Measurements from ENCODE around the gene SYTL1. TPM values are rescaled to one million over a fixed set of nuclear protein-coding genes. Genes with fewer than 3 reads are reported as not detected.

SYTL1 gene
- total RNA-seq, 4 donors from 2014 or later = 12.4 to 23.9 (median 18.4) TPM

DNA sequence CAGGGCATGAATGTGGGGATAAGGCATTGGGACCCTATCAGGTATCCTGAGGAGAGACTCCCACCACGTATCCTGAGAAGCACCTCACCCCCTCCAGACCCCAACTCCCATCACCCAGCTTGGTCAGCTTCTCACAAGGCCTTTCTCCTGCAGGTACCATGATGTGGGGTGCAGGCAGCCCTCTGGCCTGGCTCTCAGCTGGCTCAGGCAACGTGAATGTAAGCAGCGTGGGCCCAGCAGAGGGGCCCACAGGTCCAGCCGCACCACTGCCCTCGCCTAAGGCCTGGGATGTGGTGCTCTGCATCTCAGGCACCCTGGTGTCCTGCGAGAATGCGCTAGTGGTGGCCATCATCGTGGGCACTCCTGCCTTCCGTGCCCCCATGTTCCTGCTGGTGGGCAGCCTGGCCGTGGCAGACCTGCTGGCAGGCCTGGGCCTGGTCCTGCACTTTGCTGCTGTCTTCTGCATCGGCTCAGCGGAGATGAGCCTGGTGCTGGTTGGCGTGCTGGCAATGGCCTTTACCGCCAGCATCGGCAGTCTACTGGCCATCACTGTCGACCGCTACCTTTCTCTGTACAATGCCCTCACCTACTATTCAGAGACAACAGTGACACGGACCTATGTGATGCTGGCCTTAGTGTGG is 51.9 kb downstream of the SYTL1 start:
- H3K4me3 ChIP-seq (replicated peaks in 1 of 3) = no peak overlapping the region
- 93 to 96% methylated on average over 9 to 18 of the region's 18 CpGs for WGBS, 2 donors
- intact Hi-C loops (cut with DNase I) = loop anchor here (5.0 to 10.0 kb wide), 3 partner anchors 36 to 289 kb away; no protein-coding TSS in a partner anchor
- peaks cover 19 to 23% of the 10 kb centered on the region in 2 donors for H3K4me1 ChIP-seq
- no peaks in the 10 kb centered on the region for H3K36me3 ChIP-seq
- H3K9me3 ChIP-seq = no peaks in the 10 kb centered on the region
- TF ChIP-seq CTCF (IDR thresholded peaks at IDR 0.05) = no peak
- TF ChIP-seq POLR2A (IDR thresholded peaks at IDR 0.05) = no peak
- H3K27ac ChIP-seq = no peak overlapping the region
- H3K27me3 ChIP-seq = no peaks in the 10 kb centered on the region
- DNase-seq = no peak

DNA sequence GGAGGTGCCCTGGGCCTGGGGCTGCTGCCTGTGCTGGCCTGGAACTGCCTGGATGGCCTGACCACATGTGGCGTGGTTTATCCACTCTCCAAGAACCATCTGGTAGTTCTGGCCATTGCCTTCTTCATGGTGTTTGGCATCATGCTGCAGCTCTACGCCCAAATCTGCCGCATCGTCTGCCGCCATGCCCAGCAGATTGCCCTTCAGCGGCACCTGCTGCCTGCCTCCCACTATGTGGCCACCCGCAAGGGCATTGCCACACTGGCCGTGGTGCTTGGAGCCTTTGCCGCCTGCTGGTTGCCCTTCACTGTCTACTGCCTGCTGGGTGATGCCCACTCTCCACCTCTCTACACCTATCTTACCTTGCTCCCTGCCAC is 52.4 kb downstream of the SYTL1 start:
- H3K27me3 ChIP-seq = no peaks in the 10 kb centered on the region
- no peak overlapping the region for H3K27ac ChIP-seq
- no peaks in the 10 kb centered on the region for H3K36me3 ChIP-seq
- intact Hi-C loops (cut with DNase I) = loop anchor here (5.0 to 10.0 kb wide), 3 partner anchors 37 to 289 kb away; no protein-coding TSS in a partner anchor
- peaks cover 19 to 23% of the 10 kb centered on the region in 2 donors for H3K4me1 ChIP-seq
- H3K9me3 ChIP-seq = no peaks in the 10 kb centered on the region
- WGBS, 2 donors = 96 to 100% methylated on average over 6 to 9 of the region's 9 CpGs
- no peak overlapping the region for H3K4me3 ChIP-seq (replicated peaks in 1 of 3)
- TF ChIP-seq POLR2A (IDR thresholded peaks at IDR 0.05) (no peak), CTCF (IDR thresholded peaks at IDR 0.05) (no peak)
- DNase-seq = no peak

DNA sequence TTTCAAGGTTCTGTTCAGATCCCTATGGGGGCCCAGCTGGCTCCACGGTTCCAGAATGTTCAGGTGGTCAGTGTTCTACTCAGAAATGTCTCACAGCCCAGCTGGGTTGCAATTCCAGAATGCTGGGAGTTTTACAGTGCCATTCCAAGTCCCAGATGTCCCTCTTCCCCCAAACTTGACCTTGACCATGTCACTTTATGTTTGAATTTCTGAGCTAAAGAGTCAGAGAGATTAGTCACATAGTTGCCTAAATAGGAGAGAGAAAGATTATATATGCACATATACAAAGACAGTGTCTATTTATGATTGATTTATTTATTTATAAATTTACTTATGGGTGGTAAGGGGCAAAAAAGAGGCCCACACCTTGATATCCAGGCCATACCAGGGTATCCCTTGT is 53.1 kb downstream of the SYTL1 start:
- Histone ChIP-seq H3K4me1 (peaks cover 19 to 23% of the 10 kb centered on the region in 2 donors), H3K36me3 (no peaks in the 10 kb centered on the region), H3K9me3 (no peaks in the 10 kb centered on the region), H3K27ac (peak overlapping the region; percentile 41 to 60 (median 52)), H3K4me3 (replicated peaks in 1 of 3) (no peak overlapping the region), H3K27me3 (no peaks in the 10 kb centered on the region)
- TF ChIP-seq POLR2A (IDR thresholded peaks at IDR 0.05) (no peak), CTCF (IDR thresholded peaks at IDR 0.05) (no peak)
- WGBS, 2 donors = 85 to 88% methylated on average over 1 of the region's 1 CpG
- intact Hi-C loops (cut with DNase I) = loop anchor here (5.0 to 10.0 kb wide), 3 partner anchors 38 to 290 kb away; no protein-coding TSS in a partner anchor
- DNase-seq = no peak

DNA sequence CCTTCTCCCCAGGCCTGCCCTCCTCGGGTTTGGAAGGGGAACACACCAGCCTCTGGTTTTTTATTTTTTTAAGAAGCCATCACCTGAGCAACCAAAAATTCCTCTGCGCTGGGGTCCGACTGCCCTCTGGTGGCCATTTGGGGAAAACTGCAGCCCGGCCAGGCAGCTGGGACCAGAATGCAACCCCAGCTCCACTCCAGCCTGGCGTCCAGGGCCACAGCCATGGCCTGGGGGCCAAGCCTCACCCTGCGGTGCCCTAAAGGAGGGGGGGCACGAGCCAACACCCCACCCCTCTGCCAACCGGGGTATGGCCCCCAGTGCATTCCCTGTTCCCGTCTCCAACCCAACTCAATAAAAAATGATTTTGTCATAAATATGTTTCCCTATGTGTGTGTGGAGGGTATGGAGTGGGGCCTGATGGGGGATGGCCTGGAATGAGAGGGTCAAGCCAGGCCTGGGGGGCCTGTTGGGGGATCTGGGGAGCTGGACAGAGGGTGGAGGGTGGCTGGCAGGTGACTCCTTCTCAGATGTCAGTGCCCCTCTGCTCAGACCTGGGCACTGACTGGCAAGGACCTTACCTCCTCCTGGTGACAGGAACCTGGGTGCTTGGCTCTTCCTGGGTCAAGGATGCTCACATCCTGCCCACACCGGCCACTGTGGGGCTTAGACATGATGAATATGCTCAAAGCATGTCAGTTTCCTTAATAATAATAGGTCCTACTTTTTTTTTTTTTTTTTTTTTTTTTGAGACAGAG is 53.8 kb downstream of the SYTL1 start:
- Histone ChIP-seq H3K9me3 (no peaks in the 10 kb centered on the region), H3K36me3 (no peaks in the 10 kb centered on the region), H3K4me3 (replicated peaks in 1 of 3) (no peak overlapping the region), H3K4me1 (peaks cover 19 to 27% of the 10 kb centered on the region in 2 donors), H3K27ac (peak overlapping the region in 2 of 3 donors; percentile 41 to 60), H3K27me3 (no peaks in the 10 kb centered on the region)
- WGBS, 2 donors = 7 to 12% methylated on average over 6 to 10 of the region's 10 CpGs
- TF ChIP-seq CTCF (IDR thresholded peaks at IDR 0.05) = peak; percentile 89 to 97 (median 95)
- TF ChIP-seq POLR2A (IDR thresholded peaks at IDR 0.05) = no peak
- DNase-seq = peak; percentile 75 to 80
- intact Hi-C loops (cut with DNase I) = loop anchor here (10.0 kb wide), 1 partner anchor 291 kb away; no protein-coding TSS in a partner anchor

DNA sequence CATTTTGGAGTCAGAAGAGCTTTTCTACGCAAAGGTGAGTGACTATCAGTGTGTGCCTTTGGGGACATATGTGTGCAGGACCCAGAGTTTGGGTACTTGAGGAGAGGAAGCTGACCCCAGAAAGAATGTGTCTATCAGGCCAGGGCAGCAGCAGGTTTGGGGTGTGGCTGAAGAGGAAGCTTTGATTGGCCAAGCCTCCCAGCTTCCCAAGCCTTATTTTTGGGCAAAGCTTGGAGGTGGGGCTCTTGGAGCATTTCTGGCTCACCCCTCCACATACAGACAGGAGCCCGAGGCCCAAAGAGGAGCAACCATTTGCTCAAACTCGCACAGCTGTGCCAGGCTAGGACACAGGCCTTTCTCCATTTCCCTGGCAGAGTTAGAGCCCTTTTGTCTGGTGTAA is 55.3 kb downstream of the SYTL1 start:
- TF ChIP-seq CTCF (IDR thresholded peaks at IDR 0.05) = no peak
- TF ChIP-seq POLR2A (IDR thresholded peaks at IDR 0.05) = no peak
- Histone ChIP-seq H3K36me3 (no peaks in the 10 kb centered on the region), H3K9me3 (no peaks in the 10 kb centered on the region), H3K27ac (no peak overlapping the region), H3K4me1 (peaks cover 13 to 18% of the 10 kb centered on the region in 2 donors), H3K4me3 (replicated peaks in 1 of 3) (no peak overlapping the region), H3K27me3 (no peaks in the 10 kb centered on the region)
- 90 to 95% methylated on average over 1 to 3 of the region's 3 CpGs for WGBS, 2 donors
- intact Hi-C loops (cut with DNase I) = loop anchor here (10.0 kb wide), 1 partner anchor 292 kb away; no protein-coding TSS in a partner anchor
- no peak for DNase-seq

Measured in thyroid gland (tissue), 4 donors.